PC-3 (cell line): Measurements from ENCODE around the gene CCNY.

Experiments
- EZH2phosphoT487 ChIP-seq: fragments of 300-600 bp; sonication (generic); IDR thresholded peaks from 2 replicates; pipeline ENCODE4 v1.6.1; 2018; ENCODE audit warnings: mild to moderate bottlenecking, antibody characterized with exemption, low read length, borderline replicate concordance
- TF ChIP-seq, protein P1 (sequence below): fragments of 300-600 bp; sonication (generic); conservative IDR thresholded peaks from 2 replicates; pipeline ENCODE4 v1.5.1; 2017; ENCODE audit warnings: antibody characterized with exemption, low read depth, mild to moderate bottlenecking, low read length

DNA sequence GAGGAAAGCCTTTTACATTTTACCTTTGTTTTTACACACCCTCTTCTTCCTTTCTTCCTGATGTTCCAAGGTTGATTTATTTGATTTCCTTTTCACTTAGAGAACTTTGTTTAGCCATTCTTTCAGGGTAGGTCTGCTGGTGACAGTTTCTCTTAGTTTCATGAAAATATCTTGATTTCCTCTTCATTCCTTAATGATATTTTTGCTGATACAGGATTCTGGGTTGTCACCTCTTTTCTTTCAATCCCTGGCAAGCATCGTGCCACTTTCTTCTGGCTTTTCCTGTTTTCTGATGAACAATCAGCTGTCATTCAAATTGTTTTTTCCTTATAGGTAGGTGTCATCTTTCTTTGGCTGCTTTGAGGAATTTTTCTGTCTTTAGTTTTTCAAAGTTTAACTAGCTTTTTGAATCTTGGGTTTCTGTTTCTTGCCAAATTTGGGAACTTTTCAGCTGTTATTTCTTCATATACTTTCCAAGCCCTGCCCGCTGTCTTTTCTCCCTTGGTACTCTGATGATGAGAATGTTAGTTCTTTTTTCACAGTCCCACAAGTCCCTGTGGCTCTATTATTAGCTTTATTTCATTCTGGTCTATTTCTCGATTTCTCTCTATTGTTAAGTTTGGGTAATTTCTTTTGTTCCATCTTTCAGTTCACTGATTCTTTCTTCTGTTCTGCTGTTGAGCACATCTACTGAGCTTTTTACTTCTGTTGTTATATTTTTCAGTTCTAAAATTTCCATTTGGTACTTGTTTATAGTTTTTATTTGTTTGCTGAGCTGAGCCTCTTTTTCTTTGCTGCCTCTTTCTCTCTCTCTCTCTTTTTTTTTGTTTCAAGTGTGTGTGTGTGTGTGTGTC lies 102.6 kb downstream of the CCNY start:
- TF ChIP-seq EZH2phosphoT487 = no peak
- TF ChIP-seq, protein P1, sequence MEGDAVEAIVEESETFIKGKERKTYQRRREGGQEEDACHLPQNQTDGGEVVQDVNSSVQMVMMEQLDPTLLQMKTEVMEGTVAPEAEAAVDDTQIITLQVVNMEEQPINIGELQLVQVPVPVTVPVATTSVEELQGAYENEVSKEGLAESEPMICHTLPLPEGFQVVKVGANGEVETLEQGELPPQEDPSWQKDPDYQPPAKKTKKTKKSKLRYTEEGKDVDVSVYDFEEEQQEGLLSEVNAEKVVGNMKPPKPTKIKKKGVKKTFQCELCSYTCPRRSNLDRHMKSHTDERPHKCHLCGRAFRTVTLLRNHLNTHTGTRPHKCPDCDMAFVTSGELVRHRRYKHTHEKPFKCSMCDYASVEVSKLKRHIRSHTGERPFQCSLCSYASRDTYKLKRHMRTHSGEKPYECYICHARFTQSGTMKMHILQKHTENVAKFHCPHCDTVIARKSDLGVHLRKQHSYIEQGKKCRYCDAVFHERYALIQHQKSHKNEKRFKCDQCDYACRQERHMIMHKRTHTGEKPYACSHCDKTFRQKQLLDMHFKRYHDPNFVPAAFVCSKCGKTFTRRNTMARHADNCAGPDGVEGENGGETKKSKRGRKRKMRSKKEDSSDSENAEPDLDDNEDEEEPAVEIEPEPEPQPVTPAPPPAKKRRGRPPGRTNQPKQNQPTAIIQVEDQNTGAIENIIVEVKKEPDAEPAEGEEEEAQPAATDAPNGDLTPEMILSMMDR = no peak
